MCF 10A (cell line): ENCODE measurements around the gene PLD1. TPM values are rescaled to one million over a fixed set of nuclear protein-coding genes. Genes with fewer than 3 reads are reported as not detected.

Experiments used
- BruUV-seq: library from RNA; stranded (reverse); fragments of 400-500 nt; replicated peaks from 2 replicates; lab custom pipeline; 2021; lab: Mats Ljungman, UMichigan
- CTCF ChIA-PET: fragments of 300-600 bp; sonication (Branson Sonifier 250); formaldehyde crosslinking; extraction: SDS; loops from one replicate; lab custom pipeline; 2021; ENCODE audit warnings: antibody characterized with exemption, inconsistent platforms; lab: Yijun Ruan, JAX
- POLR2A ChIA-PET: fragments of 300-600, 350-650 bp; sonication (Branson Sonifier 250); formaldehyde crosslinking; extraction: SDS; loops from one replicate; lab custom pipeline; 2020; ENCODE audit warnings: antibody characterized with exemption, inconsistent platforms; lab: Yijun Ruan, JAX
- DNase-seq: peaks from one replicate; pipeline ENCODE4 v3.0.0-alpha.2; 2018; ENCODE audit not compliant: unreplicated experiment
- H3K27ac Mint-ChIP-seq: one replicate; pipeline ENCODE4 v1.8.0; 2022; ENCODE audit warnings: mild to moderate bottlenecking, low read depth, mixed read lengths; ENCODE audit not compliant: unreplicated experiment
- H3K27me3 Mint-ChIP-seq: one replicate; pipeline ENCODE4 v1.8.0; 2022; ENCODE audit warnings: mixed read lengths; ENCODE audit not compliant: insufficient read depth, unreplicated experiment
- H3K36me3 Mint-ChIP-seq: one replicate; pipeline ENCODE4 v1.8.0; 2022; ENCODE audit warnings: mild to moderate bottlenecking, moderate library complexity, mixed read lengths; ENCODE audit not compliant: insufficient read depth, unreplicated experiment
- H3K4me1 Mint-ChIP-seq: one replicate; pipeline ENCODE4 v1.8.0; 2022; ENCODE audit warnings: mixed read lengths; ENCODE audit not compliant: insufficient read depth, unreplicated experiment
- H3K4me3 Mint-ChIP-seq: one replicate; pipeline ENCODE4 v1.8.0; 2022; ENCODE audit warnings: mild to moderate bottlenecking, moderate library complexity, mixed read lengths; ENCODE audit not compliant: unreplicated experiment
- H3K9me3 Mint-ChIP-seq: one replicate; pipeline ENCODE4 v1.8.0; 2022; ENCODE audit warnings: mixed read lengths; ENCODE audit not compliant: unreplicated experiment
- CTCF ChIP-seq: fragments of 200-600 bp; IDR thresholded peaks from one replicate; pipeline ENCODE4 v1.8.0; 2022; ENCODE audit warnings: antibody characterized with exemption, mild to moderate bottlenecking; ENCODE audit not compliant: unreplicated experiment
- intact Hi-C: fragments of 100-400 bp; cut with micrococcal nuclease; formaldehyde crosslinking; loops from 2 replicates; pipeline ENCODE4 v1.14.1; 2022
- total RNA-seq: library from RNA; stranded (reverse); gene quantifications from 2 replicates; pipeline ENCODE4 v1.2.3, GENCODE V29; 2022

Gene PLD1
- total RNA-seq, 1 experiment from 2014 or later = 8.0 TPM

GRCh38 chr3:171782617-171783016 lies 27.7 kb downstream of the PLD1 start:
- H3K4me3 Mint-ChIP-seq = no peak overlapping the region
- no peaks in the 10 kb centered on the region for H3K4me1 Mint-ChIP-seq
- H3K36me3 Mint-ChIP-seq = no peaks in the 10 kb centered on the region
- intact Hi-C loops = no loop called here
- no TSS peak for BruUV-seq
- ChIA-PET CTCF (interaction anchor here (1.2 to 3.7 kb wide), 2 partner anchors 10 to 136 kb away, joined by 3 to 24 read pairs; no protein-coding TSS in a partner anchor), POLR2A (interaction anchor here (0.6 to 1.1 kb wide), 2 partner anchors 10 kb away, joined by 4 to 7 read pairs; no protein-coding TSS in a partner anchor)
- no peak for DNase-seq
- no peak for TF ChIP-seq CTCF
- no peaks in the 10 kb centered on the region for H3K9me3 Mint-ChIP-seq
- H3K27me3 Mint-ChIP-seq = no peaks in the 10 kb centered on the region
- no peak overlapping the region for H3K27ac Mint-ChIP-seq

DNA sequence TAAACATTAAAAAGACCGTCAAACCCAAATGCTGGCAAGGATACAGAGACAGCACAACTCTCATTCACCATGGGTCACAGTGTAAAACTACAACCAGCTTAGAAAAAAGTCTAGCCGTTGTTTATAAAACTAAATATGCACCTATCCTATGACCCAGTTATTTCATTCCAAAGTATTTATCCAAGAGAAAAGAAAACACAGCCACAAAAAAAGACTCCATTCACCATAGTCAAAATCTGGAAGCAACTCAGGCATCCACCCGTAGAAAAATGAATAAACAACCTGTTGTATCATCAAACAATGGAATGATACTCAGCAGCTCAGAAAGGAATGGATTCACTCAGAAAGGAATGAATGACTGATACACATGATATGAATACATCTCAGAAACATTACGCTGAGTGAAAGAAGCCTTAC lies 28.6 kb downstream of the PLD1 start:
- no peak for TF ChIP-seq CTCF
- H3K36me3 Mint-ChIP-seq = no peaks in the 10 kb centered on the region
- H3K27me3 Mint-ChIP-seq = no peaks in the 10 kb centered on the region
- ChIA-PET CTCF (interaction anchor here (0.7 to 1.7 kb wide), 3 partner anchors 10 to 559 kb away, joined by 3 to 12 read pairs (median 3); no protein-coding TSS in a partner anchor), POLR2A (interaction anchor here (0.7 to 1.0 kb wide), 2 partner anchors 20 to 30 kb away, joined by 3 read pairs; no protein-coding TSS in a partner anchor)
- DNase-seq = no peak
- H3K4me3 Mint-ChIP-seq = no peak overlapping the region
- intact Hi-C loops = no loop called here
- no peaks in the 10 kb centered on the region for H3K9me3 Mint-ChIP-seq
- no TSS peak for BruUV-seq
- peaks cover 4% of the 10 kb centered on the region for H3K4me1 Mint-ChIP-seq
- H3K27ac Mint-ChIP-seq = no peak overlapping the region

- Mint-ChIP-seq H3K27me3 (no peaks in the 10 kb centered on the region), H3K36me3 (no peaks in the 10 kb centered on the region), H3K4me1 (peaks cover 8% of the 10 kb centered on the region), H3K4me3 (no peak overlapping the region), H3K27ac (no peak overlapping the region), H3K9me3 (no peaks in the 10 kb centered on the region)
- no peak for TF ChIP-seq CTCF
- CTCF ChIA-PET = no interaction called here
- intact Hi-C loops = loop anchor here (10.0 kb wide), 1 partner anchor 724 kb away; no protein-coding TSS in a partner anchor
- POLR2A ChIA-PET = no interaction called here
- no TSS peak for BruUV-seq
- no peak for DNase-seq
These were observed 31.8 kb downstream of the PLD1 start for GRCh38 chr3:171778493-171778892.

- Mint-ChIP-seq H3K27ac (peak overlapping the region; percentile 60), H3K36me3 (no peaks in the 10 kb centered on the region), H3K9me3 (no peaks in the 10 kb centered on the region), H3K4me1 (peaks cover 10% of the 10 kb centered on the region), H3K4me3 (no peak overlapping the region), H3K27me3 (no peaks in the 10 kb centered on the region)
- peak; percentile 23 for DNase-seq
- CTCF ChIA-PET = interaction anchor here (0.7 kb wide), 1 partner anchor 1478 kb away, joined by 3 read pairs; no protein-coding TSS in a partner anchor
- intact Hi-C loops = loop anchor here (10.0 kb wide), 1 partner anchor 723 kb away; no protein-coding TSS in a partner anchor
- POLR2A ChIA-PET = interaction anchor here (0.8 kb wide), 1 partner anchor 117 kb away, joined by 3 read pairs; no protein-coding TSS in a partner anchor
- no TSS peak for BruUV-seq
- no peak for TF ChIP-seq CTCF
These were observed 32.7 kb downstream of the PLD1 start for GRCh38 chr3:171777596-171777995.
